ENCODE measurements around the gene ATP5MG.
"Not testable (repeated sequence)": the region's sequence is repeated elsewhere in the genome, so short reads cannot be mapped to it uniquely, and the experiment has no call there.

The ATP5MG gene

DNA sequence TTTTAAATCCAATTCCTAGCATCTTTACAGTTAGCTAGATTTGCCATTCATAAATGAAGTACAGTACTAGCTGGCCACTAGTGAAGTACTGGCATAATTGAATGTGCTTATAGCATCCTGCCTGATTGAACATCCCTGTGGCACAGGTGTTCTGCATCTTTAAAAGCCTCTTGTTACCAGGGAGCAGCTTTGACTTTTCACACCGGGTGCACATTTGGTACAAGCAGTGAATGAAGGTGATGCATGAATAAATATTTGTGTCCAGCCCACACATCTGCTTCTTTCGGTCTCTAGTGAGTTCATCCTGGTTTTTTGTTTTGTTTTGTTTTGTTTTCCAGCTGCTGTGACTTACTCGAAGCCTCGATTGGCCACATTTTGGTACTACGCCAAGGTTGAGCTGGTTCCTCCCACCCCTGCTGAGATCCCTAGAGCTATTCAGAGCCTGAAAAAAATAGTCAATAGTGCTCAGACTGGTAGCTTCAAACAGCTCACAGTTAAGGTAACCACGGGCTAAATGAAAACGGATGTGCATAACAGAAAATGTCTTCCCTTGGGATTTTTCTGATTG, 5.3 kb downstream of the ATP5MG start:
- TF ChIP-seq, protein P1, sequence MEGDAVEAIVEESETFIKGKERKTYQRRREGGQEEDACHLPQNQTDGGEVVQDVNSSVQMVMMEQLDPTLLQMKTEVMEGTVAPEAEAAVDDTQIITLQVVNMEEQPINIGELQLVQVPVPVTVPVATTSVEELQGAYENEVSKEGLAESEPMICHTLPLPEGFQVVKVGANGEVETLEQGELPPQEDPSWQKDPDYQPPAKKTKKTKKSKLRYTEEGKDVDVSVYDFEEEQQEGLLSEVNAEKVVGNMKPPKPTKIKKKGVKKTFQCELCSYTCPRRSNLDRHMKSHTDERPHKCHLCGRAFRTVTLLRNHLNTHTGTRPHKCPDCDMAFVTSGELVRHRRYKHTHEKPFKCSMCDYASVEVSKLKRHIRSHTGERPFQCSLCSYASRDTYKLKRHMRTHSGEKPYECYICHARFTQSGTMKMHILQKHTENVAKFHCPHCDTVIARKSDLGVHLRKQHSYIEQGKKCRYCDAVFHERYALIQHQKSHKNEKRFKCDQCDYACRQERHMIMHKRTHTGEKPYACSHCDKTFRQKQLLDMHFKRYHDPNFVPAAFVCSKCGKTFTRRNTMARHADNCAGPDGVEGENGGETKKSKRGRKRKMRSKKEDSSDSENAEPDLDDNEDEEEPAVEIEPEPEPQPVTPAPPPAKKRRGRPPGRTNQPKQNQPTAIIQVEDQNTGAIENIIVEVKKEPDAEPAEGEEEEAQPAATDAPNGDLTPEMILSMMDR (IDR thresholded peaks at IDR 0.05; ENCODE audit: borderline replicate concordance, insufficient read depth, low read depth, low read length): no peak
- H3K4me3 ChIP-seq (ENCODE audit: low read depth, low read length): no peak overlapping the region

DNA sequence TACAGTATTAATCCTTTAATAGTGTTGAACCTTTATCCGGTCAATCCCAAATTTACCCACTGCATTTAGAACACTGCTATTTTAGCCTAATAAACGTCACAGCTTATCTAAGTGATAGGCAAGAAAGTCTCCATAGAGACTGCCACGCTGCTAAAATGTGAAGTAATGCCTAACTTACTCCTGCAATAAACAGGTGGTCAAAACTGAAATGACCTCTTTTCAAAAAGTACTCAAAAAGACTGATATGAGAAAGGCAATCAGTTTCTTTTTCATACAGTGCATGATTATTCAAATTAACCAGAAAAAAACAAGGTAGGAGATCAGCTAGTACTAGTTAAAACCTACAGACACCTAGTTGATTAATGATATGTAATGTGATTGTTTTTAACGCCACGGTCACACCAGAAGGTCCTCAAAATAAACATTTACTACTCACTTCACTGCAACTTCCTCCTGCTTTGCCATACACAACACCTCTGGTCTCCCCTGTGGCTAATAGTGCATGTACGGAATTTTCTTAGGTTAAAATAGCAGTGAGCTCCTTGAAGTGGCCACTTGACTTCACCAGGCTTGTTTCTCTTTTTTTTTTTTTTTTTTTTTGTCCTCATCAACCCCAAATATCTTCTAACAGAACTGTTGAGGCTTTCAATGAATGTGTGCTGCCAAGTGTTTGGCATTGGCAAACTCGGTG, 8.8 kb downstream of the ATP5MG start:
- TF ChIP-seq, protein P1 (IDR thresholded peaks at IDR 0.05; ENCODE audit: borderline replicate concordance, insufficient read depth, low read depth, low read length): no peak
- H3K4me3 ChIP-seq (ENCODE audit: low read depth, low read length): no peak overlapping the region

DNA sequence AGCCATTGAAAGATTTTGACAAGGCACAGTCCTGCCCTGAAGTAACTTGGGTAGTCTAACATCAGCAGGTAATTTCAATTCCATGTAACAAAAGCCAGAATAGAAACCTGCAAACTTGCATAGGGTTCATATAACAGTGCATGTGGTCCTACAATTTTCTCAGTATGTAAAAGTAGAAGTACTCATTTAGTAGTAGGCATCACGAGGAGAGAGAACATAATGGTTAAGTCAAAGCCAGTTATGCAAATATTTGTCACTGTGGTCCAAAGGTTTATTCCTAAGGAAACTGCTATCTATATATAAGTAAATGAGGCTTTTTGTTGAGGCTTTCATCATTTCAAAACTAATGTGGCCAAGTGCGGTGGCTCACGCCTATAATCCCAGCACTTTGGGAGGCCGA, 10.1 kb downstream of the ATP5MG start:
- no peak overlapping the region for H3K4me3 ChIP-seq (ENCODE audit: low read depth, low read length)

DNA sequence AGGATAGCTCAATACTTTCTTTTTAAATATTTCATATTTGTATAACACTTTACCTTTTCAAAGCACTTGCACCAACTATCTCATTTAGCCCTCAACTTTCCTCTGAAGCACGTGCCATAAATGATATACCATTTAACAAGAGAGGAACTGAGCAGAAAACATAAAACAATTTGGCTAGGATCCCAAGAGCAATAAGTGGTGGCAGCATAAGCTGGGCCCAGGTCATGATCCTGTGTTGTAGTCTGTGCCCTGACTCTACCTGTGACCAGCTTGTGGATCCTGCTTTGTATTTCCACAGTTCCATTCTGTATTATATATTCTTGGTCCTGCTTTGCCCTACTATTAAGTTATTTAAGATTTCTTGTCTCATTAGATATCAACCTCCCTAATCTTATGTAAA, 11.5 kb downstream of the ATP5MG start:
- TF ChIP-seq, protein P1 (IDR thresholded peaks at IDR 0.05; ENCODE audit: borderline replicate concordance, insufficient read depth, low read depth, low read length): no peak
- H3K4me3 ChIP-seq (ENCODE audit: low read depth, low read length): no peak overlapping the region

More for the DNA sequence above, 10.1 kb downstream of the ATP5MG start:
- TF ChIP-seq, protein P1 (IDR thresholded peaks at IDR 0.05; ENCODE audit: borderline replicate concordance, insufficient read depth, low read depth, low read length): no peak

DNA sequence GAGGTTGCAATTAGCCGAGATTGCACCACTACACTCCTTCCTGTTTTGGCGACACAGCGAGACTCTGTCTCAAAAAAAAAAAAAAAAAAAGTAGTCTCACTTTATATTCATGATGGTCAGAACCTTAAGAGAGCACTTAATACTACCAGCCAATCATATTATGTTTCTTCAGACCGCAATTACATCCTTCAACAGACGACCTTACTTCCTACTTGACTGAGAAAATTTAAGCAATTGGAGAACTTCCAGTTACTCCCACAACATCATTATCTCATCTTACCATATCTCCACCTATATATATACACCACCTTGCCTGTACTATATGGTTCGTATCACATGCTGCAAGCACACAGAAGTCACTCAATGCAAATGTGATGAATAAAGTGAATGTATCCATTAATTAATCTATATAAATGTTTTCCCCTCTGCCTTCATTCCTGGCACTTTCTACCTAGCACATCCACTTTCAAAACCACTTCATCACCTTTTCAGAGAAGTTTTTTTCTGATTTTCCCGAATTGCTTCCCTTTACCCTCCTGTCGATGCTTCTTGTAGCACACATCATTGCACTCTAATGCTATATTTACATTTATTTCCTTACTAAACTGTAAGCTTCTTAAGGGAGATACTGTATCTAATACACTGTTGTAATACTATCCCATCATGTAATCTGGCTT, 13.8 kb downstream of the ATP5MG start:
- H3K4me3 ChIP-seq (ENCODE audit: low read depth, low read length): no peak overlapping the region
- TF ChIP-seq, protein P1 (IDR thresholded peaks at IDR 0.05; ENCODE audit: borderline replicate concordance, insufficient read depth, low read depth, low read length): no peak

DNA sequence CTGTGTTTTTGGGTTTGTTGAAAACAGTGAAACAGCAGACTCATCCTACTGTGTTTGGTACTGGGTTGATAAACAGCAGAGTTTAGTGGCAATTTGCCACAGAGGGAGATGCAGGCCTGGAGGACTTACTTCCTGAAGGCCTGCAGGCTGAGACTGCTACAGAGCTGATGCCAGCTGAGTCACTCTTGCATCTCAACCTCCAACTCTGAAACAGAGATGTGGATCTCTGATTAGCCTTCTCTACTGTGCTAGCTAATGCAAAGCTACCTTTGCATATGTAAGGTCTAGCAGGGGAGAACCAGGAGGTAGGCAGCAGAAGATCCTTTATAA, 14.3 kb downstream of the ATP5MG start:
- TF ChIP-seq, protein P1 (IDR thresholded peaks at IDR 0.05; ENCODE audit: borderline replicate concordance, insufficient read depth, low read depth, low read length): no peak
- H3K4me3 ChIP-seq (ENCODE audit: low read depth, low read length): no peak overlapping the region

DNA sequence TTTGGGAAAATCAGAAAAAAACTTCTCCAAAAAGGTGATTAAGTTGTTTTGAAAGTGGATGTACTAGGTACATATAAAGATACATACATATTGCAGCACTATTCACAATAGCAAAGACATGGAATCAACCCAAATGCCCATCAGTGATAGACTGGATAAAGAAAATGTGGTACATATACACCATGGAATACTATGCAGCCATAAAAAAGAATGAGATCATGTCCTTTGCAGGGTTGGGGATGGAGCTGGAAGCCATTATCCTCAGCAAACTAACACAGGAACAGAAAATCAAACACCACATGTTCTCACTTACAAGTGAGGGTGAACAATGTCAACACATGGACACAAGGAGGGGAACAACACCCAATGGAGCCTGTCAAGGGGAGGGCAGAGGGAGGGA, 15.5 kb downstream of the ATP5MG start:
- not testable (repeated sequence) for H3K4me3 ChIP-seq (ENCODE audit: low read depth, low read length)

Measured in GM12875 (cell line).